ENCODE measurements around the gene COBL.

Gene COBL

GRCh38 chr7:51237446-51238133 is 79.0 kb downstream of the COBL start:
- no peak overlapping the region for H3K27ac ChIP-seq (ENCODE audit: low read length)
- H3K4me3 ChIP-seq (ENCODE audit: low read length in 2 of 2), result no peak overlapping the region
- H3K9ac ChIP-seq (ENCODE audit: low read length in 2 of 2), result no peak overlapping the region
- H3K27me3 ChIP-seq (ENCODE audit: control insufficient read depth in 1 of 2, insufficient read depth in 2 of 2, low read length in 2 of 2), result no peaks in the 10 kb centered on the region
- H3K4me1 ChIP-seq (ENCODE audit: control insufficient read depth, insufficient read depth, low read length), result no peaks in the 10 kb centered on the region
- H3K36me3 ChIP-seq (ENCODE audit: control insufficient read depth in 2 of 2, insufficient read depth in 2 of 2, low read length in 2 of 2), result no peaks in the 10 kb centered on the region
- H3K9me3 ChIP-seq (ENCODE audit: control insufficient read depth in 2 of 2, low read length in 2 of 2), result no peaks in the 10 kb centered on the region

GRCh38 chr7:51236470-51237132 is 80.0 kb downstream of the COBL start:
- H3K27me3 ChIP-seq (ENCODE audit: control insufficient read depth in 1 of 2, insufficient read depth in 2 of 2, low read length in 2 of 2), result no peaks in the 10 kb centered on the region
- no peak overlapping the region for H3K27ac ChIP-seq (ENCODE audit: low read length)
- H3K4me3 ChIP-seq (ENCODE audit: low read length in 2 of 2), result no peak overlapping the region
- H3K4me1 ChIP-seq (ENCODE audit: control insufficient read depth, insufficient read depth, low read length), result no peaks in the 10 kb centered on the region
- no peak overlapping the region for H3K9ac ChIP-seq (ENCODE audit: low read length in 2 of 2)
- H3K9me3 ChIP-seq (ENCODE audit: control insufficient read depth in 2 of 2, low read length in 2 of 2), result no peaks in the 10 kb centered on the region
- H3K36me3 ChIP-seq (ENCODE audit: control insufficient read depth in 2 of 2, insufficient read depth in 2 of 2, low read length in 2 of 2), result no peaks in the 10 kb centered on the region

- no peaks in the 10 kb centered on the region for H3K9me3 ChIP-seq (ENCODE audit: control insufficient read depth in 2 of 2, low read length in 2 of 2)
- no peak overlapping the region for H3K9ac ChIP-seq (ENCODE audit: low read length in 2 of 2)
- H3K4me3 ChIP-seq (ENCODE audit: low read length in 2 of 2), result no peak overlapping the region
- no peak overlapping the region for H3K27ac ChIP-seq (ENCODE audit: low read length)
- H3K27me3 ChIP-seq (ENCODE audit: control insufficient read depth in 1 of 2, insufficient read depth in 2 of 2, low read length in 2 of 2), result no peaks in the 10 kb centered on the region
- no peaks in the 10 kb centered on the region for H3K36me3 ChIP-seq (ENCODE audit: control insufficient read depth in 2 of 2, insufficient read depth in 2 of 2, low read length in 2 of 2)
- H3K4me1 ChIP-seq (ENCODE audit: control insufficient read depth, insufficient read depth, low read length), result no peaks in the 10 kb centered on the region
These were observed 80.9 kb downstream of the COBL start for GRCh38 chr7:51235593-51236313.

- no peaks in the 10 kb centered on the region for H3K4me1 ChIP-seq (ENCODE audit: control insufficient read depth, insufficient read depth, low read length)
- H3K9me3 ChIP-seq (ENCODE audit: control insufficient read depth in 2 of 2, low read length in 2 of 2), result no peaks in the 10 kb centered on the region
- H3K4me3 ChIP-seq (ENCODE audit: low read length in 2 of 2), result no peak overlapping the region
- H3K9ac ChIP-seq (ENCODE audit: low read length in 2 of 2), result no peak overlapping the region
- H3K36me3 ChIP-seq (ENCODE audit: control insufficient read depth in 2 of 2, insufficient read depth in 2 of 2, low read length in 2 of 2), result no peaks in the 10 kb centered on the region
- H3K27ac ChIP-seq (ENCODE audit: low read length), result no peak overlapping the region
- H3K27me3 ChIP-seq (ENCODE audit: control insufficient read depth in 1 of 2, insufficient read depth in 2 of 2, low read length in 2 of 2), result no peaks in the 10 kb centered on the region
These were observed 81.8 kb downstream of the COBL start for GRCh38 chr7:51234609-51235308.

- no peaks in the 10 kb centered on the region for H3K4me1 ChIP-seq (ENCODE audit: control insufficient read depth, insufficient read depth, low read length)
- H3K27ac ChIP-seq (ENCODE audit: low read length), result no peak overlapping the region
- no peaks in the 10 kb centered on the region for H3K36me3 ChIP-seq (ENCODE audit: control insufficient read depth in 2 of 2, insufficient read depth in 2 of 2, low read length in 2 of 2)
These were observed 82.5 kb downstream of the COBL start for GRCh38 chr7:51234139-51234538.

GRCh38 chr7:51233374-51233773 is 83.2 kb downstream of the COBL start:
- no peak overlapping the region for H3K9ac ChIP-seq (ENCODE audit: low read length in 2 of 2)
- H3K9me3 ChIP-seq (ENCODE audit: control insufficient read depth in 2 of 2, low read length in 2 of 2), result no peaks in the 10 kb centered on the region
- H3K4me1 ChIP-seq (ENCODE audit: control insufficient read depth, insufficient read depth, low read length), result no peaks in the 10 kb centered on the region
- no peak overlapping the region for H3K27ac ChIP-seq (ENCODE audit: low read length)
- no peaks in the 10 kb centered on the region for H3K36me3 ChIP-seq (ENCODE audit: control insufficient read depth in 2 of 2, insufficient read depth in 2 of 2, low read length in 2 of 2)
- H3K27me3 ChIP-seq (ENCODE audit: control insufficient read depth in 1 of 2, insufficient read depth in 2 of 2, low read length in 2 of 2), result no peaks in the 10 kb centered on the region
- H3K4me3 ChIP-seq (ENCODE audit: low read length in 2 of 2), result no peak overlapping the region

More at GRCh38 chr7:51234139-51234538, 82.5 kb downstream of the COBL start:
- Histone ChIP-seq H3K4me3 (ENCODE audit: low read length in 2 of 2) (no peak overlapping the region), H3K9ac (ENCODE audit: low read length in 2 of 2) (no peak overlapping the region), H3K9me3 (ENCODE audit: control insufficient read depth in 2 of 2, low read length in 2 of 2) (no peaks in the 10 kb centered on the region), H3K27me3 (ENCODE audit: control insufficient read depth in 1 of 2, insufficient read depth in 2 of 2, low read length in 2 of 2) (no peaks in the 10 kb centered on the region)

GRCh38 chr7:51230723-51231122 is 85.9 kb downstream of the COBL start:
- H3K27ac ChIP-seq (ENCODE audit: low read length), result no peak overlapping the region
- H3K4me1 ChIP-seq (ENCODE audit: control insufficient read depth, insufficient read depth, low read length), result peaks cover 3% of the 10 kb centered on the region
- no peaks in the 10 kb centered on the region for H3K9me3 ChIP-seq (ENCODE audit: control insufficient read depth in 2 of 2, low read length in 2 of 2)
- H3K27me3 ChIP-seq (ENCODE audit: control insufficient read depth in 1 of 2, insufficient read depth in 2 of 2, low read length in 2 of 2), result no peaks in the 10 kb centered on the region
- no peaks in the 10 kb centered on the region for H3K36me3 ChIP-seq (ENCODE audit: control insufficient read depth in 2 of 2, insufficient read depth in 2 of 2, low read length in 2 of 2)
- H3K9ac ChIP-seq (ENCODE audit: low read length in 2 of 2), result no peak overlapping the region
- H3K4me3 ChIP-seq (ENCODE audit: low read length in 2 of 2), result no peak overlapping the region

GRCh38 chr7:51230324-51230625 is 86.3 kb downstream of the COBL start:
- Histone ChIP-seq H3K9ac (ENCODE audit: low read length in 2 of 2) (no peak overlapping the region), H3K36me3 (ENCODE audit: control insufficient read depth in 2 of 2, insufficient read depth in 2 of 2, low read length in 2 of 2) (no peaks in the 10 kb centered on the region), H3K9me3 (ENCODE audit: control insufficient read depth in 2 of 2, low read length in 2 of 2) (no peaks in the 10 kb centered on the region), H3K27me3 (ENCODE audit: control insufficient read depth in 1 of 2, insufficient read depth in 2 of 2, low read length in 2 of 2) (no peaks in the 10 kb centered on the region), H3K4me1 (ENCODE audit: control insufficient read depth, insufficient read depth, low read length) (peaks cover 3% of the 10 kb centered on the region), H3K27ac (ENCODE audit: low read length) (no peak overlapping the region), H3K4me3 (ENCODE audit: low read length in 2 of 2) (no peak overlapping the region)

GRCh38 chr7:51229620-51230323 is 86.8 kb downstream of the COBL start:
- H3K27me3 ChIP-seq (ENCODE audit: control insufficient read depth in 1 of 2, insufficient read depth in 2 of 2, low read length in 2 of 2), result no peaks in the 10 kb centered on the region
- H3K9me3 ChIP-seq (ENCODE audit: control insufficient read depth in 2 of 2, low read length in 2 of 2), result no peaks in the 10 kb centered on the region
- H3K9ac ChIP-seq (ENCODE audit: low read length in 2 of 2), result no peak overlapping the region
- H3K4me3 ChIP-seq (ENCODE audit: low read length in 2 of 2), result no peak overlapping the region
- no peak overlapping the region for H3K27ac ChIP-seq (ENCODE audit: low read length)
- H3K4me1 ChIP-seq (ENCODE audit: control insufficient read depth, insufficient read depth, low read length), result peaks cover 3% of the 10 kb centered on the region
- no peaks in the 10 kb centered on the region for H3K36me3 ChIP-seq (ENCODE audit: control insufficient read depth in 2 of 2, insufficient read depth in 2 of 2, low read length in 2 of 2)

- H3K9me3 ChIP-seq (ENCODE audit: control insufficient read depth in 2 of 2, low read length in 2 of 2), result no peaks in the 10 kb centered on the region
- H3K27ac ChIP-seq (ENCODE audit: low read length), result no peak overlapping the region
- H3K36me3 ChIP-seq (ENCODE audit: control insufficient read depth in 2 of 2, insufficient read depth in 2 of 2, low read length in 2 of 2), result no peaks in the 10 kb centered on the region
- no peak overlapping the region for H3K9ac ChIP-seq (ENCODE audit: low read length in 2 of 2)
- H3K4me1 ChIP-seq (ENCODE audit: control insufficient read depth, insufficient read depth, low read length), result peaks cover 3% of the 10 kb centered on the region
- H3K27me3 ChIP-seq (ENCODE audit: control insufficient read depth in 1 of 2, insufficient read depth in 2 of 2, low read length in 2 of 2), result no peaks in the 10 kb centered on the region
- H3K4me3 ChIP-seq (ENCODE audit: low read length in 2 of 2), result no peak overlapping the region
These were observed 87.5 kb downstream of the COBL start for GRCh38 chr7:51229106-51229537.
